Neural cell (in vitro differentiated cells): Measurements from ENCODE around the gene TUBA1B. TPM values are rescaled to one million over a fixed set of nuclear protein-coding genes. Genes with fewer than 3 reads are reported as not detected.

Source experiments
- H2AFZ ChIP-seq: fragments of 200-600, 300-800 bp; sonication (generic), shearing (Covaris generic); 2 replicates; pipeline ENCODE4 v1.6.0; 2014; ENCODE audit warnings: low read depth, mild to moderate bottlenecking, antibody characterized with exemption, low read length, moderate library complexity
- H3F3A ChIP-seq: fragments of 200-600 bp; shearing (Covaris generic); 2 replicates; pipeline ENCODE4 v1.6.1; 2016; ENCODE audit warnings: mild to moderate bottlenecking, moderate library complexity, mixed read lengths, antibody characterized with exemption, low read length; ENCODE audit not compliant: insufficient read depth, poor library complexity, severe bottlenecking
- H3K27ac ChIP-seq: fragments of 200-600, 300-800 bp; sonication (generic), shearing (Covaris generic); 2 replicates; pipeline ENCODE4 v1.5.1; 2014; ENCODE audit warnings: mild to moderate bottlenecking, low read length, moderate library complexity
- H3K27me3 ChIP-seq: fragments of 300-800, 200-600 bp; sonication (generic), shearing (Covaris generic); 2 replicates; pipeline ENCODE4 v1.6.0; 2014; ENCODE audit warnings: mild to moderate bottlenecking, low read depth, low read length, moderate library complexity; ENCODE audit not compliant: insufficient read depth
- H3K36me3 ChIP-seq: fragments of 300-800, 200-600 bp; sonication (generic), shearing (Covaris generic); 2 replicates; pipeline ENCODE4 v1.5.1; 2014; ENCODE audit warnings: mild to moderate bottlenecking, antibody characterized with exemption, low read length, moderate library complexity; ENCODE audit not compliant: insufficient read depth
- H3K4me2 ChIP-seq: fragments of 300-800, 200-600 bp; sonication (generic), shearing (Covaris generic); 2 replicates; pipeline ENCODE4 v1.6.0; 2014; ENCODE audit warnings: mild to moderate bottlenecking, low read length
- H3K4me3 ChIP-seq: fragments of 300-800, 200-600 bp; sonication (generic), shearing (Covaris generic); 2 replicates; pipeline ENCODE4 v1.5.1; 2014; ENCODE audit warnings: mild to moderate bottlenecking, low read length, moderate library complexity
- H3K79me2 ChIP-seq: fragments of 200-600 bp; shearing (Covaris generic); replicated peaks from 2 replicates; pipeline ENCODE4 v1.6.0; 2014; ENCODE audit warnings: mild to moderate bottlenecking, low read length, moderate library complexity; ENCODE audit not compliant: insufficient read depth
- H3K9ac ChIP-seq: fragments of 300-800, 200-600 bp; sonication (generic), shearing (Covaris generic); 2 replicates; pipeline ENCODE4 v1.6.1; 2016; ENCODE audit warnings: mild to moderate bottlenecking, low read length, mixed read lengths
- H3K9me2 ChIP-seq: fragments of 200-600 bp; shearing (Covaris generic); 2 replicates; pipeline ENCODE4 v1.6.1; 2016; ENCODE audit warnings: mild to moderate bottlenecking, low read length, mixed read lengths; ENCODE audit not compliant: insufficient read depth
- H3K9me3 ChIP-seq: fragments of 200-600, 300-800 bp; sonication (generic), shearing (Covaris generic); 2 replicates; pipeline ENCODE4 v1.6.1; 2016; ENCODE audit warnings: mild to moderate bottlenecking, mixed run types, low read length, moderate library complexity, mixed read lengths
- H4K20me1 ChIP-seq: fragments of 200-600 bp; shearing (Covaris generic); 2 replicates; pipeline ENCODE4 v1.6.1; 2016; ENCODE audit warnings: mild to moderate bottlenecking, mixed run types; ENCODE audit not compliant: insufficient read depth
- EP300 ChIP-seq: fragments of 450-650 bp; conservative IDR thresholded peaks from 2 replicates; pipeline ENCODE4 v1.6.1; 2014; ENCODE audit warnings: antibody characterized with exemption, mild to moderate bottlenecking, moderate library complexity; ENCODE audit not compliant: poor library complexity, severe bottlenecking
- EZH2 ChIP-seq: fragments of 200-600, 300-800 bp; shearing (Covaris generic), sonication (generic); IDR thresholded peaks from 2 replicates; pipeline ENCODE4 v1.6.1; 2014; ENCODE audit warnings: antibody characterized with exemption, low read length, borderline replicate concordance, mild to moderate bottlenecking; ENCODE audit not compliant: insufficient read depth, poor library complexity, severe bottlenecking
- MXI1 ChIP-seq: fragments of 450-650 bp; conservative IDR thresholded peaks from 2 replicates; pipeline ENCODE4 v1.6.1; 2014; ENCODE audit warnings: antibody characterized with exemption, mild to moderate bottlenecking; ENCODE audit not compliant: poor library complexity, severe bottlenecking
- POLR2AphosphoS5 ChIP-seq: IDR thresholded peaks from 2 replicates; pipeline ENCODE4 v1.6.1; 2012
- RAD21 ChIP-seq: fragments of 450-650 bp; conservative IDR thresholded peaks from 2 replicates; pipeline ENCODE4 v1.6.1; 2014; ENCODE audit warnings: antibody characterized with exemption, mild to moderate bottlenecking, moderate library complexity
- REST ChIP-seq: IDR thresholded peaks from 2 replicates; pipeline ENCODE4 v1.6.1; 2012; ENCODE audit warnings: borderline replicate concordance
- SMC3 ChIP-seq: fragments of 450-650 bp; conservative IDR thresholded peaks from 2 replicates; pipeline ENCODE4 v1.6.1; 2014; ENCODE audit warnings: antibody characterized with exemption, mild to moderate bottlenecking, moderate library complexity; ENCODE audit not compliant: poor library complexity
- TAF1 ChIP-seq: IDR thresholded peaks from 2 replicates; pipeline ENCODE4 v1.6.1; 2012; ENCODE audit warnings: low read depth
- polyA plus RNA-seq: library from polyadenylated mRNA; depleted of rRNA; stranded (reverse); fragments of >200 nt; gene quantifications from 2 replicates; pipeline ENCODE4 v1.2.3, GENCODE V29; 2014
- TF ChIP-seq, protein P1 (sequence below): fragments of 450-650 bp; IDR thresholded peaks from 2 replicates; pipeline ENCODE4 v1.5.1; 2014; ENCODE audit warnings: antibody characterized with exemption, mild to moderate bottlenecking, moderate library complexity; ENCODE audit not compliant: poor library complexity, severe bottlenecking

Gene TUBA1B
- polyA plus RNA-seq, 1 donor from 2014 or later, result 573 TPM

- H3K4me2 ChIP-seq, result no peak overlapping the region
- no peak overlapping the region for H3K4me3 ChIP-seq
- no peaks in the 10 kb centered on the region for H3K27me3 ChIP-seq
- peaks cover 48% of the 10 kb centered on the region for H3K79me2 ChIP-seq
- H3K9me2 ChIP-seq, result no peaks in the 10 kb centered on the region
- no peak overlapping the region for H2AFZ ChIP-seq
- H3K27ac ChIP-seq, result no peak overlapping the region
- no peak for TF ChIP-seq TAF1
- no peak for TF ChIP-seq EP300
- TF ChIP-seq EZH2, result no peak
- no peak for TF ChIP-seq SMC3
- TF ChIP-seq, protein P1, sequence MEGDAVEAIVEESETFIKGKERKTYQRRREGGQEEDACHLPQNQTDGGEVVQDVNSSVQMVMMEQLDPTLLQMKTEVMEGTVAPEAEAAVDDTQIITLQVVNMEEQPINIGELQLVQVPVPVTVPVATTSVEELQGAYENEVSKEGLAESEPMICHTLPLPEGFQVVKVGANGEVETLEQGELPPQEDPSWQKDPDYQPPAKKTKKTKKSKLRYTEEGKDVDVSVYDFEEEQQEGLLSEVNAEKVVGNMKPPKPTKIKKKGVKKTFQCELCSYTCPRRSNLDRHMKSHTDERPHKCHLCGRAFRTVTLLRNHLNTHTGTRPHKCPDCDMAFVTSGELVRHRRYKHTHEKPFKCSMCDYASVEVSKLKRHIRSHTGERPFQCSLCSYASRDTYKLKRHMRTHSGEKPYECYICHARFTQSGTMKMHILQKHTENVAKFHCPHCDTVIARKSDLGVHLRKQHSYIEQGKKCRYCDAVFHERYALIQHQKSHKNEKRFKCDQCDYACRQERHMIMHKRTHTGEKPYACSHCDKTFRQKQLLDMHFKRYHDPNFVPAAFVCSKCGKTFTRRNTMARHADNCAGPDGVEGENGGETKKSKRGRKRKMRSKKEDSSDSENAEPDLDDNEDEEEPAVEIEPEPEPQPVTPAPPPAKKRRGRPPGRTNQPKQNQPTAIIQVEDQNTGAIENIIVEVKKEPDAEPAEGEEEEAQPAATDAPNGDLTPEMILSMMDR, result no peak
- no peak for TF ChIP-seq REST
- TF ChIP-seq RAD21, result no peak
- TF ChIP-seq POLR2AphosphoS5, result no peak
- TF ChIP-seq MXI1, result no peak
- no peaks in the 10 kb centered on the region for H3F3A ChIP-seq
- H4K20me1 ChIP-seq, result peaks cover 44% of the 10 kb centered on the region
- H3K9me3 ChIP-seq, result no peaks in the 10 kb centered on the region
- H3K36me3 ChIP-seq, result peaks cover 24% of the 10 kb centered on the region
- no peak overlapping the region for H3K9ac ChIP-seq
These were observed 26.4 kb downstream of the TUBA1B start for GRCh38 chr12:49104822-49105221.

DNA sequence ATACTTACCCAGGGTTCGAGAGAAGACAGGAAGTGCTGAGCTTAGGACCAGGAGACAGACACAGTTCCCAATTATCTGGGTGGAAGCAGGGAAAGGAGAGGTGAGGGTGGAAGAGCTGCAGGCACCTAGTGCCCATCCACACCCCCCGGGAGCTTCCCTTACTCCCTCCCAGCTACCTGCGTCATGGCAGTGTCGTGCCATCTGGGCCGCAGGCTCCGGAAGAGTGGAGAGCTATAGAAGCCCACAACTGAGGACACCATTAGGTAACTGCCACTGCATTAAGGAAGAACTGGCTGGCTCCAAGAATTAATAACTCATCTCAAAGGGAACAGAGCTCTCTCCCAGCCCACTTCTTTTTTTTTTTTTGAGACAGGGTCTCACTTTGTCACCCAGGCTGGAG is 30.8 kb downstream of the TUBA1B start:
- TF ChIP-seq POLR2AphosphoS5 (no peak), MXI1 (no peak), REST (no peak), EP300 (no peak), EZH2 (no peak), SMC3 (no peak), TAF1 (no peak), RAD21 (no peak)
- TF ChIP-seq, protein P1, result no peak
- H3K9me3 ChIP-seq, result no peaks in the 10 kb centered on the region
- H3K4me3 ChIP-seq, result no peak overlapping the region
- no peaks in the 10 kb centered on the region for H3K27me3 ChIP-seq
- no peak overlapping the region for H3K4me2 ChIP-seq
- H2AFZ ChIP-seq, result no peak overlapping the region
- H3F3A ChIP-seq, result no peaks in the 10 kb centered on the region
- peaks cover 25% of the 10 kb centered on the region for H3K36me3 ChIP-seq
- peaks cover 7% of the 10 kb centered on the region for H3K79me2 ChIP-seq
- no peak overlapping the region for H3K9ac ChIP-seq
- peaks cover 11% of the 10 kb centered on the region for H4K20me1 ChIP-seq
- H3K27ac ChIP-seq, result no peak overlapping the region
- no peaks in the 10 kb centered on the region for H3K9me2 ChIP-seq
